Mesendoderm (in vitro differentiated cells): Measurements from ENCODE around the gene LRCH1.

Experiments used
- DNase-seq: peaks from one replicate; pipeline ENCODE4 v3.0.0; 2013
- H2AK5ac ChIP-seq: 2 replicates; pipeline ENCODE4 v1.6.1; 2013; ENCODE audit warnings: low read length, inconsistent platforms
- H2BK120ac ChIP-seq: 2 replicates; pipeline ENCODE4 v1.6.1; 2013; ENCODE audit warnings: low read depth, mild to moderate bottlenecking, low read length, moderate library complexity, mixed read lengths
- H2BK15ac ChIP-seq: replicated peaks from 2 replicates; pipeline ENCODE4 v1.6.1; 2013; ENCODE audit warnings: low read depth, mild to moderate bottlenecking, moderate library complexity
- H2BK5ac ChIP-seq: 2 replicates; pipeline ENCODE4 v1.6.1; 2013; ENCODE audit warnings: low read length, inconsistent platforms
- H3K18ac ChIP-seq: 2 replicates; pipeline ENCODE4 v1.6.1; 2013; ENCODE audit warnings: mild to moderate bottlenecking, low read length, mixed read lengths
- H3K23ac ChIP-seq: one replicate; pipeline ENCODE4 v1.6.1; 2013; ENCODE audit warnings: low read length
- H3K27ac ChIP-seq: 2 replicates; pipeline ENCODE4 v1.5.1; 2013; ENCODE audit warnings: low read depth, mild to moderate bottlenecking, inconsistent platforms, low read length, moderate library complexity
- H3K27me3 ChIP-seq: 2 replicates; pipeline ENCODE4 v1.6.1; 2013; ENCODE audit warnings: low read length, control low read depth, mild to moderate bottlenecking, inconsistent platforms; ENCODE audit not compliant: insufficient read depth, poor library complexity
- H3K36me3 ChIP-seq: 2 replicates; pipeline ENCODE4 v1.6.1; 2013; ENCODE audit warnings: low read length, inconsistent platforms; ENCODE audit not compliant: control insufficient read depth, insufficient read depth
- H3K4ac ChIP-seq: one replicate; pipeline ENCODE4 v1.6.1; 2013; ENCODE audit warnings: low read depth, mild to moderate bottlenecking, low read length, moderate library complexity
- H3K4me1 ChIP-seq: 2 replicates; pipeline ENCODE4 v1.6.1; 2013; ENCODE audit warnings: low read depth, low read length, inconsistent platforms; ENCODE audit not compliant: control insufficient read depth
- H3K4me2 ChIP-seq: 2 replicates; pipeline ENCODE4 v1.6.1; 2013; ENCODE audit warnings: low read length
- H3K4me3 ChIP-seq: 2 replicates; pipeline ENCODE4 v1.5.1; 2013; ENCODE audit warnings: mild to moderate bottlenecking, low read length
- H3K56ac ChIP-seq: one replicate; pipeline ENCODE4 v1.6.1; 2013; ENCODE audit warnings: low read length
- H3K79me1 ChIP-seq: 2 replicates; pipeline ENCODE4 v1.6.1; 2013; ENCODE audit warnings: low read length, inconsistent platforms
- H3K79me2 ChIP-seq: 2 replicates; pipeline ENCODE4 v1.6.1; 2013; ENCODE audit warnings: mild to moderate bottlenecking, low read length; ENCODE audit not compliant: control insufficient read depth, insufficient read depth
- H3K9ac ChIP-seq: 2 replicates; pipeline ENCODE4 v1.6.1; 2013; ENCODE audit warnings: low read length, inconsistent platforms
- H4K5ac ChIP-seq: one replicate; pipeline ENCODE4 v1.6.1; 2013; ENCODE audit warnings: low read length
- H4K8ac ChIP-seq: one replicate; pipeline ENCODE4 v1.6.1; 2013; ENCODE audit warnings: low read depth, mild to moderate bottlenecking, control low read depth, low read length, moderate library complexity
- WGBS: extraction: QIAGEN DNeasy Blood & Tissue Kit; methylation state at CpG from one replicate; pipeline ENCODE4 v1.1.7; 2013; ENCODE audit warnings: low lambda C conversion rate, missing lambda C conversion rate; ENCODE audit not compliant: insufficient coverage; ENCODE audit errors: extremely low coverage; 5-methylcytosine and 5-hydroxymethylcytosine counted together

The LRCH1 gene

DNA sequence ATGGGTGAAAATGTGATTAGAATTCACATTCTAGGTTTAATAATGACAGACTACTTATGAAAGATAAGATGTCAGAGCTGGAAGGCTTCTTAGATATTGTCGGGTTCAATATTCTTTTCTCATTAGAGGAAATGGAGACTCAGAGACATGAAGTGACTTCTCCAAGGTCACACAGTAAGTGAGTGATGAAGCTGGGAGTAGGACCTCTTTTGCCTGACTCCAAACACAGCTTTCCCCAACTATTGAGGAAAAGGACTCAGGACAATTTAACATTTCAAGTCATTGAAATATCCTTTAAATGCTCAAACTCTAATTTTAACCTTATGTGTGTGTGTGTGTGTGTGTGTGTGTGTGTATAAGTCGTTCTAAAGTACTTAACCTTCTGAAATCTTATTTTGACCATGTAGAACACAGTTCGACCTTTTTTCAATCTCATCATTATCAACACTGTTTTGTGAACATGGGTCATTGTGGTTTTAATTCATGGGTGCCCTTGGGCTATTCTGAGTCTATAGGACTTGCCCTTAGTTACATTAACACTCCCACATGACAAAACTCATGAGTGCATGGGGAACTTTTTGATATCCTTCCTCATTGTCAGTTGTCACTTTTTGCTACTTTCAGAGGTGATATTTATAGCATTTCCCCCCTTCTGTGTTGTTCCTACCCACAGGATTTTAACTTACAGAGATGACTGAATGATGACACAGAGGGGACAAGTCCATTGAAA is 53.0 kb downstream of the LRCH1 start:
- Histone ChIP-seq H2BK5ac (no peak overlapping the region), H3K9ac (no peak overlapping the region), H3K4me1 (peaks cover 4% of the 10 kb centered on the region), H3K56ac (no peak overlapping the region), H3K36me3 (no peaks in the 10 kb centered on the region), H3K27ac (no peak overlapping the region), H3K79me1 (peaks cover 16% of the 10 kb centered on the region), H4K8ac (no peak overlapping the region), H3K27me3 (no peaks in the 10 kb centered on the region), H3K23ac (no peak overlapping the region), H3K18ac (no peak overlapping the region), H3K4me2 (no peak overlapping the region), H2BK120ac (no peak overlapping the region), H3K4ac (no peak overlapping the region), H3K4me3 (no peak overlapping the region), H4K5ac (no peak overlapping the region), H2BK15ac (no peak overlapping the region), H3K79me2 (peaks cover 9% of the 10 kb centered on the region), H2AK5ac (no peak overlapping the region)
- DNase-seq, result no peak
- no CpG with 5 or more reads among the region's 3 CpGs for WGBS

DNA sequence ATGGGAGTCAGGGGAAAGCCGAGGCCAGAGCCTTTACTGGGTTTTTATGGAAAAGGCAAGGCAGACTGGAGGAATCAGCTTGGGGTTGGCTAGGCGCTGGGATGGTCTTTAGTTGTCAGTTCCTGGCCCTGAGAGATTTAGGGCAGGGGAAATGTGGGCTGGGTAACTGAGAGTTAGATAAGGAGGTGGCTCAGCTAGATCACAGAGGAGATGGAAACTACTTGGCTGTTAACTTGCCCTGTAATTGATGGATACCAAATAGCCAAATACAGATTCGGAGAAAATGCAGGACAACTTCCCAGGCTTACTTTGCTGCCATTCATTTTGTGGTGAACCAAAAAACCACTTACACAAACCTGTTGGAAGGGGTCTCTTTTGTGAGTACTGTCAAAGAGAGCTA is 54.0 kb downstream of the LRCH1 start:
- no peak overlapping the region for H4K8ac ChIP-seq
- H3K79me1 ChIP-seq, result peaks cover 16% of the 10 kb centered on the region
- H2BK5ac ChIP-seq, result no peak overlapping the region
- H3K9ac ChIP-seq, result no peak overlapping the region
- H3K79me2 ChIP-seq, result peaks cover 12% of the 10 kb centered on the region
- H3K27ac ChIP-seq, result no peak overlapping the region
- H3K36me3 ChIP-seq, result no peaks in the 10 kb centered on the region
- no peak overlapping the region for H3K56ac ChIP-seq
- H2BK120ac ChIP-seq, result no peak overlapping the region
- no peak overlapping the region for H2AK5ac ChIP-seq
- H4K5ac ChIP-seq, result no peak overlapping the region
- H3K4me2 ChIP-seq, result no peak overlapping the region
- H3K27me3 ChIP-seq, result no peaks in the 10 kb centered on the region
- H3K4ac ChIP-seq, result no peak overlapping the region
- peak; percentile 57 for DNase-seq
- H2BK15ac ChIP-seq, result no peak overlapping the region
- H3K18ac ChIP-seq, result no peak overlapping the region
- no CpG with 5 or more reads among the region's 3 CpGs for WGBS
- no peak overlapping the region for H3K4me3 ChIP-seq
- H3K23ac ChIP-seq, result no peak overlapping the region
- peaks cover 2% of the 10 kb centered on the region for H3K4me1 ChIP-seq

DNA sequence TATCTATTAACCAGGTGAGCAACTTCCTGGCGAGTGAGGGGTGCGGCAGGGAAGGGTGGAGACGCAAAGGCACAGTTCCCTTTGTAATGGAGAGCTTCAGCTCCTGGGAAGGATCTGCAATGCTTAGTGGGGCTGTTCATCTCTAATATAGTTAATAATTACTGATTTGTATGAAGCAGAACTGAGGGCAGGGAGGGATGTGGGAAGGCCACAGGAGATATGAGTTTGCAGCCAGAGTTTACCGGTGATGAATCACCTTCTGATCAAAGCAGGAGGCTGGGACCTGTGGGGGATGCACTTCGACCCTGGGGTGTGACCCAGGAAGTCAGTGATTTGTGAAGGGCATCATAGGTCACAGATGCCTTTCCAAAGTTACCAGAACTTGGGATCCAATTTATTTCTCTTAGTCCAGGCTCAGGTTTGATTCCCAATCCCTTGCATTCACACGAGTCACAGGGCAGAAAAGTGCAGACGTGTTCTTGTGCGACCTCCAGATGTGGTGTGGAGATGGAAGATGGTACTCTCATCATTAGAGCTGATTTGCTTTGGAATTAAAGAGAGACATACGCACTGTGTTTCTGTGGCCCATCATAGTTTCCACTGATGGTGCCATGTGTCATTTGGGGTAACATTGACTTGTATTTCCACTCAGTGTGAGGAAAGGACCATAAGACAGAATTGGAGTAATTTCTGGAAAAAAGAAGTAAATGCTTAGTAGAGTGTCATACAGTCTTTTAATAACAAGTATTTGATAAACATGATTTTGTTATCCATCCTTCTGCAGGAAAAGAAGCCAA is 55.0 kb downstream of the LRCH1 start:
- no peak overlapping the region for H3K56ac ChIP-seq
- no peaks in the 10 kb centered on the region for H3K27me3 ChIP-seq
- H2BK120ac ChIP-seq, result no peak overlapping the region
- H3K23ac ChIP-seq, result no peak overlapping the region
- H3K4me2 ChIP-seq, result no peak overlapping the region
- no peak overlapping the region for H3K4ac ChIP-seq
- no peak overlapping the region for H3K18ac ChIP-seq
- no peak overlapping the region for H2BK15ac ChIP-seq
- peaks cover 17% of the 10 kb centered on the region for H3K79me1 ChIP-seq
- no peak overlapping the region for H3K9ac ChIP-seq
- no peak overlapping the region for H4K5ac ChIP-seq
- no CpG with 5 or more reads among the region's 9 CpGs for WGBS
- no peak overlapping the region for H2BK5ac ChIP-seq
- no peak overlapping the region for H3K27ac ChIP-seq
- peaks cover 2% of the 10 kb centered on the region for H3K4me1 ChIP-seq
- H3K79me2 ChIP-seq, result peaks cover 12% of the 10 kb centered on the region
- H2AK5ac ChIP-seq, result no peak overlapping the region
- H4K8ac ChIP-seq, result no peak overlapping the region
- no peaks in the 10 kb centered on the region for H3K36me3 ChIP-seq
- H3K4me3 ChIP-seq, result no peak overlapping the region
- no peak for DNase-seq

DNA sequence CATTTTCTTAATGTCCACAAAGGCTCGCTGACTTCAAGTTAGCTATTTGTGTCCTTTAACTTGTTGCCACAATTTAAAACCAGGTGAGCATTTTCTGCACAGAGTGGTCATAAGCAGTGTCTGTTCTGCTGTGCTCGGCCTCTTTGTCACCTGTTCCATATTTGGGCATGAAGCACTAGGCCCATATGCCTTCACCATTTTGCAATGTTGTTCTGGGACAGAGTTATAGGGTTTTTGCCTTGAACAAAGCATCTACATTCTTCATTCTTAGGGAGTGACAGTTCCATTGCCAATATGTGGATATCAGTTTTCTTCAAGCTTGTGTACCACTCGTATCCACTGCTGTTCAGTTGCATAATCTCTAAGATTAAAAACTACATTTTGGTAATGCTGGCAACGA is 56.1 kb downstream of the LRCH1 start:
- peaks cover 2% of the 10 kb centered on the region for H3K4me1 ChIP-seq
- no peak overlapping the region for H3K4ac ChIP-seq

DNA sequence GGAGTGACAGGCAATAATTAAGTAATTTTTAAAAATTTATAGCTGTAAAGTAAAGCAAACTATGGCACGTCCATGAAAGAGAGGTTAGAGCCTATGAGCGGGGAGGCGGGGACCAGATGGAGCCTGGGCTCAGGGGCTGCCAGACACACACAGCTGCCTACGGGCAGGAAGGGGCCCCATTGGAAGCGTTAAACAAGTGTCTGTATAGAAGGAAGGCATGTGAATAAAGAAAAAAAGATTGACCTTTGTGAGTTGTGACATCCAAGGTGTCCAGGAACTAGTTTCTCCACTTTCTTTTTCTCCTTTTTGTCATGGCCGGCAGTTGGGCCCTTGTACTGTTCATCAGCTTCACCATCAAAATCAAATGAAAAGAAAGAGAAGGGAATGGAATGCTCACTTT is 56.8 kb downstream of the LRCH1 start:
- H3K79me2 ChIP-seq, result peaks cover 10% of the 10 kb centered on the region
- no peak overlapping the region for H4K5ac ChIP-seq
- no peak overlapping the region for H2BK120ac ChIP-seq
- H3K18ac ChIP-seq, result no peak overlapping the region
- no peak overlapping the region for H3K56ac ChIP-seq
- H4K8ac ChIP-seq, result no peak overlapping the region
- H2BK5ac ChIP-seq, result no peak overlapping the region
- H3K4ac ChIP-seq, result no peak overlapping the region
- H3K23ac ChIP-seq, result no peak overlapping the region
- no peak overlapping the region for H2AK5ac ChIP-seq
- DNase-seq, result no peak
- H3K27ac ChIP-seq, result no peak overlapping the region
- peaks cover 13% of the 10 kb centered on the region for H3K79me1 ChIP-seq
- no peak overlapping the region for H2BK15ac ChIP-seq
- H3K4me3 ChIP-seq, result no peak overlapping the region
- no peaks in the 10 kb centered on the region for H3K36me3 ChIP-seq
- H3K9ac ChIP-seq, result no peak overlapping the region
- peaks cover 2% of the 10 kb centered on the region for H3K4me1 ChIP-seq
- WGBS, result no CpG with 5 or more reads among the region's 6 CpGs
- H3K27me3 ChIP-seq, result no peaks in the 10 kb centered on the region
- H3K4me2 ChIP-seq, result no peak overlapping the region

More for the DNA sequence above, 56.1 kb downstream of the LRCH1 start:
- Histone ChIP-seq H3K27me3 (no peaks in the 10 kb centered on the region), H3K79me1 (peaks cover 15% of the 10 kb centered on the region), H3K9ac (no peak overlapping the region), H3K56ac (no peak overlapping the region), H3K36me3 (no peaks in the 10 kb centered on the region), H3K4me3 (no peak overlapping the region), H3K4me2 (no peak overlapping the region), H4K8ac (no peak overlapping the region), H2BK120ac (no peak overlapping the region), H4K5ac (no peak overlapping the region), H3K23ac (no peak overlapping the region), H2BK5ac (no peak overlapping the region), H2AK5ac (no peak overlapping the region), H2BK15ac (no peak overlapping the region), H3K18ac (no peak overlapping the region), H3K27ac (no peak overlapping the region), H3K79me2 (peaks cover 12% of the 10 kb centered on the region)
- no peak for DNase-seq
- no CpG with 5 or more reads among the region's 4 CpGs for WGBS
